ENCODE data around the gene FGD6. TPM values are rescaled to one million over a fixed set of nuclear protein-coding genes. Genes with fewer than 3 reads are reported as not detected.

FGD6 gene
- total and polyA plus RNA-seq, 12 donors = 1.2 to 33.4 (median 21.6) TPM

GRCh38 chr12:95059984-95060383, 157.3 kb downstream of the FGD6 start:
- Histone ChIP-seq H3K9me3 (no peaks in the 10 kb centered on the region), H3K4me3 (no peak overlapping the region), H3K4me1 (no peaks in the 10 kb centered on the region), H3K27me3 (no peaks in the 10 kb centered on the region), H3K36me3 (peaks cover 0 to 100% (median 57%) of the 10 kb centered on the region in 9 donors), H3K27ac (peak overlapping the region in 7 of 10 donors; percentile 5 to 52 (median 35))
- no peak for DNase-seq
- no peak for TF ChIP-seq CTCF (IDR thresholded peaks at IDR 0.05)
- intact Hi-C loops (cut with DNase I) = no loop called here
- ATAC-seq = peak in 4 of 8 donors; percentile 52 to 73 (median 58)
- WGBS, 2 donors = 69 to 71% methylated on average over 4 of the region's 4 CpGs

- TF ChIP-seq CTCF (IDR thresholded peaks at IDR 0.05) = no peak
- Histone ChIP-seq H3K4me3 (no peak overlapping the region), H3K27ac (no peak overlapping the region), H3K4me1 (no peaks in the 10 kb centered on the region), H3K36me3 (peaks cover 0 to 100% (median 66%) of the 10 kb centered on the region in 9 donors), H3K9me3 (no peaks in the 10 kb centered on the region), H3K27me3 (no peaks in the 10 kb centered on the region)
- intact Hi-C loops (cut with DNase I) = no loop called here
- no peak for DNase-seq
- no peak for ATAC-seq
- WGBS, 2 donors = 97% methylated on average over 3 of the region's 3 CpGs
Observed at GRCh38 chr12:95057424-95057823, 159.8 kb downstream of the FGD6 start.

- DNase-seq = no peak
- no peak for ATAC-seq
- 82 to 91% methylated on average over 2 of the region's 2 CpGs for WGBS, 2 donors
- Histone ChIP-seq H3K4me3 (no peak overlapping the region), H3K4me1 (no peaks in the 10 kb centered on the region), H3K27me3 (no peaks in the 10 kb centered on the region), H3K36me3 (peaks cover 0 to 100% (median 71%) of the 10 kb centered on the region in 9 donors), H3K27ac (no peak overlapping the region), H3K9me3 (no peaks in the 10 kb centered on the region)
- TF ChIP-seq CTCF (IDR thresholded peaks at IDR 0.05) = no peak
- intact Hi-C loops (cut with DNase I) = no loop called here
Observed at GRCh38 chr12:95055057-95055456, 162.2 kb downstream of the FGD6 start.

GRCh38 chr12:95054206-95054605, 163.1 kb downstream of the FGD6 start:
- DNase-seq (no peak), ATAC-seq (no peak)
- Histone ChIP-seq H3K9me3 (no peaks in the 10 kb centered on the region), H3K36me3 (peaks cover 0 to 100% (median 66%) of the 10 kb centered on the region in 9 donors), H3K4me1 (no peaks in the 10 kb centered on the region), H3K27me3 (no peaks in the 10 kb centered on the region), H3K4me3 (no peak overlapping the region), H3K27ac (no peak overlapping the region)
- TF ChIP-seq CTCF (IDR thresholded peaks at IDR 0.05) = no peak
- WGBS, 2 donors = 62 to 73% methylated on average over 2 of the region's 2 CpGs
- intact Hi-C loops (cut with DNase I) = no loop called here
